ENCODE measurements around the gene TH.

DNA sequence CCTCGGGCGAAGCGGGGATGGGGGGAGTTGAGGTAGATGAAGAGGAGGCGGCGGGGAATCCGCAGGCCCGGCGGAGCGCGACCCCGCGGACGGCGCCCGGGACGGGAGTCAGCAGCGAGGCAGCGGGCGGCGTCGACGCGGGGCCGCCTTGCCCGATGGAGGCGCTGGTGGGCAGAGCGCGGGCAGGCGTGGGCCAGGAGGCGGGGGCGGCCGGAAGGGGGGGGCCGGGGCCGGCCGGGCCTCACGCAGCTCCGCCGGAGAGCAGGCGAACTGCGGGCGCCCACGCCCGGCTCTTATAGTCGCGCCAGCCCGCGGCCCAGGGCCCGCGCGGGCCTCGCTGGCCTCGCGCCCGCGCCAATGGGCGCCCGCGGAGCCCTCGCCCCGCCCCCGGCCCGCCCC, 32.5 kb downstream of the TH start, which contains the start of gene IGF2:
- TF ChIP-seq SETDB1 (IDR thresholded peaks at IDR 0.05; ENCODE audit: low read length) (no peak), CBX3 (IDR thresholded peaks at IDR 0.05; ENCODE audit: borderline replicate concordance in 1 of 2, low read length in 2 of 2) (no peak)
- TF ChIP-seq, protein P1, sequence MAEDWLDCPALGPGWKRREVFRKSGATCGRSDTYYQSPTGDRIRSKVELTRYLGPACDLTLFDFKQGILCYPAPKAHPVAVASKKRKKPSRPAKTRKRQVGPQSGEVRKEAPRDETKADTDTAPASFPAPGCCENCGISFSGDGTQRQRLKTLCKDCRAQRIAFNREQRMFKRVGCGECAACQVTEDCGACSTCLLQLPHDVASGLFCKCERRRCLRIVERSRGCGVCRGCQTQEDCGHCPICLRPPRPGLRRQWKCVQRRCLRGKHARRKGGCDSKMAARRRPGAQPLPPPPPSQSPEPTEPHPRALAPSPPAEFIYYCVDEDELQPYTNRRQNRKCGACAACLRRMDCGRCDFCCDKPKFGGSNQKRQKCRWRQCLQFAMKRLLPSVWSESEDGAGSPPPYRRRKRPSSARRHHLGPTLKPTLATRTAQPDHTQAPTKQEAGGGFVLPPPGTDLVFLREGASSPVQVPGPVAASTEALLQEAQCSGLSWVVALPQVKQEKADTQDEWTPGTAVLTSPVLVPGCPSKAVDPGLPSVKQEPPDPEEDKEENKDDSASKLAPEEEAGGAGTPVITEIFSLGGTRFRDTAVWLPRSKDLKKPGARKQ (CRISPR knock-in tag; IDR thresholded peaks at IDR 0.05): no peak
- TF ChIP-seq, protein P2, sequence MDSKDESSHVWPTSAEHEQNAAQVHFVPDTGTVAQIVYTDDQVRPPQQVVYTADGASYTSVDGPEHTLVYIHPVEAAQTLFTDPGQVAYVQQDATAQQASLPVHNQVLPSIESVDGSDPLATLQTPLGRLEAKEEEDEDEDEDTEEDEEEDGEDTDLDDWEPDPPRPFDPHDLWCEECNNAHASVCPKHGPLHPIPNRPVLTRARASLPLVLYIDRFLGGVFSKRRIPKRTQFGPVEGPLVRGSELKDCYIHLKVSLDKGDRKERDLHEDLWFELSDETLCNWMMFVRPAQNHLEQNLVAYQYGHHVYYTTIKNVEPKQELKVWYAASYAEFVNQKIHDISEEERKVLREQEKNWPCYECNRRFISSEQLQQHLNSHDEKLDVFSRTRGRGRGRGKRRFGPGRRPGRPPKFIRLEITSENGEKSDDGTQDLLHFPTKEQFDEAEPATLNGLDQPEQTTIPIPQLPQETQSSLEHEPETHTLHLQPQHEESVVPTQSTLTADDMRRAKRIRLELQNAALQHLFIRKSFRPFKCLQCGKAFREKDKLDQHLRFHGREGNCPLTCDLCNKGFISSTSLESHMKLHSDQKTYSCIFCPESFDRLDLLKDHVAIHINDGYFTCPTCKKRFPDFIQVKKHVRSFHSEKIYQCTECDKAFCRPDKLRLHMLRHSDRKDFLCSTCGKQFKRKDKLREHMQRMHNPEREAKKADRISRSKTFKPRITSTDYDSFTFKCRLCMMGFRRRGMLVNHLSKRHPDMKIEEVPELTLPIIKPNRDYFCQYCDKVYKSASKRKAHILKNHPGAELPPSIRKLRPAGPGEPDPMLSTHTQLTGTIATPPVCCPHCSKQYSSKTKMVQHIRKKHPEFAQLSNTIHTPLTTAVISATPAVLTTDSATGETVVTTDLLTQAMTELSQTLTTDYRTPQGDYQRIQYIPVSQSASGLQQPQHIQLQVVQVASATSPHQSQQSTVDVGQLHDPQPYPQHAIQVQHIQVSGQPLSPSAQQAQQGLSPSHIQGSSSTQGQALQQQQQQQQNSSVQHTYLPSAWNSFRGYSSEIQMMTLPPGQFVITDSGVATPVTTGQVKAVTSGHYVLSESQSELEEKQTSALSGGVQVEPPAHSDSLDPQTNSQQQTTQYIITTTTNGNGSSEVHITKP (IDR thresholded peaks at IDR 0.05; ENCODE audit: partially characterized antibody): no peak

All from K562 (cell line).